ENCODE measurements around the gene PLA2G2A. TPM values are rescaled to one million over a fixed set of nuclear protein-coding genes. Genes with fewer than 3 reads are reported as not detected.

PLA2G2A gene
- polyA plus RNA-seq, 10 donors, result 0.77 to 7.2 (median 1.7) TPM

GRCh38 chr1:19974822-19975416 is 4.5 kb downstream of the PLA2G2A start:
- peak; percentile 22 to 47 (median 23) for DNase-seq

- DNase-seq, result no peak
These were observed 5.8 kb downstream of the PLA2G2A start for GRCh38 chr1:19973616-19974015.

GRCh38 chr1:19971664-19972063 is 7.8 kb downstream of the PLA2G2A start:
- no peak for DNase-seq

DNA sequence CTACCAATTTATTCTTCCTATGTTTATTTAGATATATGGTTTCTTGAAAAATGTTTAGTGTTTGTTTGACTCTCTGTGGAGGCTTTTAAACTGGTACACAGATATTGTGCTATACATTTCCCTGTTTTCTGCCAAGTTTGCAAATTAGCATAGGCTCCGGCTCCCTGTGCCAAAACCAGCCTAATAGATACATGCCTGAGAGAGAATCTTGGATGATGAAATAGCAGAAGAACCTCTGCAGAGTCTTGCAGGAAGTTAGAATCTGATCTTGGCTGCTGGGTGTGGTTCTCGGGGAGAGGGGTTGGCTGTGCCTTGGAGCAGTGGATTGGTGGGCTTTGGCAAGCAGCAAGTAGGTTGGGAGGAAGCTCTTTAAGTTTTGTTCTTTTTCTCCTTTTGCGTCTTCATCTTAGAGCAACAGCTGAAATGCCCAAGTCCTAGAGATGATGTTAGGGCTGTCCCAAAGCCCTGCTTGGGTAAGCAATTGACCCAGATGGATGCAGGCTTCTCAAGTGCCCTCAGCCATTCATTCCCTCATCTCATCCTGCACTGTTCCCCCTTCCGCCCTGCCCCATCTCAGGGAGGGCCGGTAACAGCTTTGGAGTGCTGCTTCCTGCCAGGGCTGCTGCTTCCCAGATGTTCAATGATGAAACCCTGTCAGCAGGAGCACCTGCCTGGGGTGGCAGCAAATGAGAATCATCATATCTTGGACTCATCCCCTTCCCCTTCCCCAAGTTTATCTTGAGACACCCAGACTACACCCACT is 9.3 kb downstream of the PLA2G2A start:
- DNase-seq, result peak in 1 of 3 donors; percentile 18

- DNase-seq, result peak in 2 of 3 donors; percentile 13 to 35
These were observed 11.6 kb downstream of the PLA2G2A start for GRCh38 chr1:19967808-19968207.

- DNase-seq, result no peak
These were observed 14.9 kb downstream of the PLA2G2A start for GRCh38 chr1:19964542-19964941.

- DNase-seq, result no peak
These were observed 15.8 kb downstream of the PLA2G2A start for GRCh38 chr1:19963636-19964035.

DNA sequence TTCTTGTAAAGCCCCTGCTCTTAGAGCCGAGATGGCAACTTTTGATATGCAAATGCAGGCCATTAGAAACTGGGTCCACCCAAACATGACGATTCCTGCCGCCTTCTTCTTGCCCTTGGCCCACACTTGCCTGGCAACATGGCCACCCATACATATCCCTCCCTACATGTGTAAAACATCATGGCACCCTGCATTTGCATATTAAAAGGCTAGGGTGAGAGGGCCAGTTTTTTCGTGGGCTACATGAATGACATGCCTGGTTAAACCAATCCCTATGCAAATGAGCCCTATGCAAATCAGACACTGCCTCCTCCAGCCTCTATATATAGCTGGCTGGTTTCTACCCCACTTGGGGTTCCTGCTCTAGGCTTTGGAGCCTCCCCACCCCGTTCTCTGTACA is 18.8 kb downstream of the PLA2G2A start:
- DNase-seq, result no peak

- DNase-seq, result no peak
These were observed 21.6 kb downstream of the PLA2G2A start for GRCh38 chr1:19957779-19958178.

GRCh38 chr1:19955534-19956170 is 23.8 kb downstream of the PLA2G2A start:
- DNase-seq, result no peak

DNA sequence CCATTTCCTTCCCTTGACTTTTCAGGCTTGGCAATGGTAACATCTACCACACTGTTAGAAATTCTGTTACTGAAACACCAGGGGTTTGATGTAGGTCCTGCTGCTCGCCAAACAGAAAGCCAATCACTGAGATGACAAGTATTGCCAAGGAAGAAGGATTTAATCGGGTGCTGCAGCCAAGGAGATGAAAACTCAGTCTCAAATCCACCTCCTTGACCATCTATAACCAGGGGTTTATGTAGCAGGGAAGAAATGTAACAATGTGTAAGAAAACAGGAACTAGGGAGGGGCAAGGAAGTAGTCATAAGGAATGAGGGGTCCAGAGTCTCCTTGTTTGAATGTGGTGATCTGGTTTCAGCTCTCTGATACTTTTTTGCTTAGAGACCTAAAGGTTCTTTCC is 25.4 kb downstream of the PLA2G2A start:
- no peak for DNase-seq

- peak in 1 of 3 donors; percentile 2 for DNase-seq
These were observed 30.4 kb downstream of the PLA2G2A start for GRCh38 chr1:19949016-19949415.

DNA sequence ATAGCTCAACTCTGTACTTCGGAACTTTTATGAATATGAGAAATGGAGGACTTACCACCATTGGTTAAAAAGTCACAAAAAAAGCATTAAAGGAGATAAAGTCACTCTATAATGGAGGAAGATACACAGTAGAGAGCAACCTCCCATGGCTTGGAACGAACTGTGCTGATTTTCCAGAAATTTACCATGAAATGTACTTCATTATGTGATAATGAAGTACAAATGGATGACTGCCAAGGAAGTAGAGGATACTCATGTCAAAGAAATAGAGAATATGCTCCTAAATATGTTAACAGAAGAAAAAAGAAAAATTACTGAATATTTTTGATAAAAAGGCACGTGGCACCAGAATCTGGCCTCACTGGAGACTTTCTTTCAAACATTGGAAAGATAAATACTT is 32.4 kb downstream of the PLA2G2A start:
- no peak for DNase-seq

- no peak for DNase-seq
These were observed 33.1 kb downstream of the PLA2G2A start for GRCh38 chr1:19946331-19946751.

DNA sequence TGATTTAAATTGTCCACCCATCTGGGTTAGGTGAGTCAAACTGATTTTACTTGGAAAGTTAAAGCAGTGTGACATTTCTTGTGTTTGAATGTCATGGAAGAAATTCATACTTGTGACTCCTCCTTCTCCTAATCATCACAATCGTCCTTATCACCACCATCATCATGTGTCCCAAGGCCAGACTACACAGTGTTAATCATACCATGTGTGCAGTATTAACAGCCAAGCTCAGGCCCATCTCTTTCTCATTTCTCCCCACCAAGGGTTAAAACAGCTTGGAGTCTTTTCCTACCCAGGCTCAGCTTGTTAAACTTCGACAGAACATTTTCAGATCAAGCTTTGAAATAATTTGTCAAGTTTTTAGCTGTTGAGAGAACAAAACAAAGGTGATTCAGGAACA is 33.5 kb downstream of the PLA2G2A start:
- no peak for DNase-seq

GRCh38 chr1:19942657-19943056 is 36.8 kb downstream of the PLA2G2A start:
- no peak for DNase-seq

- no peak for DNase-seq
These were observed 37.3 kb downstream of the PLA2G2A start for GRCh38 chr1:19942088-19942487.

- no peak for DNase-seq
These were observed 38.2 kb downstream of the PLA2G2A start for GRCh38 chr1:19941206-19941568.

DNA sequence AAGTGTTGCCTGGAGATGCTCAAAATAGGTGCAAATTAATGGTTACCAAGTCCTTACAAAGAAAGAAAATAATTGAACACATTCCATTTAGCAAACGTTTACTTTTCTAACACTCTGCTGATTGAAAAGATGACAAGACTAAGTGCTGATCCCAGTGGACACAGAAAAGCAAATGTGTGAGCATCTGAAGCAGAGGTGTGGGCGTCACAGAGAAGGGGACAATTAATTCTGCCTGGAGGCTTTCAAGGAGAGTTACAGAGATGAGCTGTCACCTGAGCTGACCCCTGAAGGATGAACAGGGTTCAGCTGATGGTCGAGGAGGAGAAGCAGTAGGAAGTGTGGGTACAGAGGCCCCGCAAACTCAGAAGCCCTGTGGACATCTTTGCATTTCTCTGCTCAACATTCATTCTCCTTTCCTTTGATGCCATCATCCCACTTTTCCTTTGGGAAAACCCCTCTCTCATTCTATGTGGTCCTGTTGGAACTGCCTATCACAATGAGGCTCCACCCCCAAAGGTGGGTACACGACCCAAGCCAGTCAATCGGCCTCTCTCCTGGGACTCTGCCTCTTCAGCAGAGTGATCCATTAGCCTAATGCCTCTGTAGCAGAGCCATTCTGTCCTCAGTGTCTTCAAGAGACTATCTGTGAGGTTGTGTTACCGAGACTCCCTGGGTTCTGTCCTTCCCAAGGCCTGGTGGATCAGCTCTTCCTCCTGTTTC is 38.8 kb downstream of the PLA2G2A start:
- DNase-seq, result no peak

DNA sequence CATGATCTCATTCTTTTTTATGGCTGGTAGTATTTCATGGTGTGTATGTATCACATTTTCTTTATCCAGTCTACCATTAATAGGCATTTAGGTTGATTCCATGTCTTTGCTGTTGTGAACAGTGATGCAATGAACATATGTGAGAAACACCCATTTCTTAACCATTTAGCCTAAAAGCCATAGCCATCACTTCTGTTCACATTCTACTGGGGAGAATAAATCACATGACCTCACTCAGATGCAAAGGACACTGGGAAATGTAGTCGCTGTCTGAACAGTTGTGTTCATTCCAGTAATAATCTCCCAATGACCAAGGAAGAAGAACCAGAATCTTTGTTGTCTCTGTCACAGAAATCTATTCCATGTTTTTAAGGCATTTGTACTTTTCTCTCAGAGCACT is 40.9 kb downstream of the PLA2G2A start:
- DNase-seq, result no peak

- DNase-seq, result no peak
These were observed 43.2 kb downstream of the PLA2G2A start for GRCh38 chr1:19936061-19936750.

DNA sequence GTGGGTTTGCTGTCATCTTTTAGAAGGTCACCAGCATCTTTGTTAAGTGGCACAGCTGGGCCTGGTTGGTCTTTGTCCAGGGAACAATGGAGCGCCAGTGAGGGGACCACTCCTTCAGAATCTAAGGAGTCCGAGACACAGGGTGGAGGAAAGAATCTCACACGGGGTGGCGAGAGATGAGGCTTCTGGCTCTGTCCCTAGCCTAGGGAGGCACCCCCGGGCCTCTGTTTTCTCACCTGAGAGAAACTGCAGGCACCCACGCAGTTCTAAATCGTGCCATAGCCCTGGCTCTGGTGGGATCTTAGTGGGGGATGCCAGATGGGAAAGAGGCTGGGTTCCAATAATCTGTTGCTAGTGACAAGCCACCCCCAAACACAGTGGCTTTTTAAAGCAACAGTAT is 45.1 kb downstream of the PLA2G2A start:
- DNase-seq, result no peak
